HAP-1 (cell line): Measurements from ENCODE around the gene LOXHD1.
A peak's percentile ranks its signal among the peaks of the same experiment; 100 is the strongest.

Experiments
- DNase-seq, 2 experiments: peaks; one replicate each; pipeline ENCODE4 v3.0.0-alpha.2; 2016 to 2020; ENCODE audit warnings: low spot score in 2 of 2
- H3K27me3 ChIP-seq: fragments of 250-450 bp; sonication (Bioruptor Pico); 2 replicates; pipeline ENCODE4 v1.5.1; 2020; ENCODE audit warnings: low read depth, mild to moderate bottlenecking, moderate library complexity
- H3K36me3 ChIP-seq: fragments of 250-450 bp; sonication (Bioruptor Pico); replicated peaks from 2 replicates; pipeline ENCODE4 v1.5.1; 2020; ENCODE audit warnings: mild to moderate bottlenecking
- H3K4me1 ChIP-seq: fragments of 250-450 bp; sonication (Bioruptor Pico); 2 replicates; pipeline ENCODE4 v1.5.1; 2020; ENCODE audit warnings: mild to moderate bottlenecking
- H3K4me3 ChIP-seq: fragments of 250-450 bp; sonication (Bioruptor Pico); 2 replicates; pipeline ENCODE4 v1.5.1; 2020; ENCODE audit warnings: mild to moderate bottlenecking, moderate library complexity
- H3K9me3 ChIP-seq: fragments of 250-450 bp; sonication (Bioruptor Pico); 2 replicates; pipeline ENCODE4 v1.5.1; 2020; ENCODE audit warnings: mild to moderate bottlenecking, moderate library complexity
- in situ Hi-C: fragments of 300-500 bp; cut with MboI; formaldehyde crosslinking; loops from 3 replicates; pipeline ENCODE4 v1.14.3; 2020; ENCODE audit warnings: low sequenced_read_pairs, inconsistent platforms, mixed read lengths

LOXHD1 gene

GRCh38 chr18:46516555-46516954, 140.5 kb downstream of the LOXHD1 start:
- Histone ChIP-seq H3K9me3 (no peaks in the 10 kb centered on the region), H3K4me3 (no peak overlapping the region), H3K4me1 (no peaks in the 10 kb centered on the region), H3K27me3 (no peaks in the 10 kb centered on the region), H3K36me3 (no peaks in the 10 kb centered on the region)
- in situ Hi-C loops = no loop called here
- no peak for DNase-seq

- H3K27me3 ChIP-seq = no peaks in the 10 kb centered on the region
- H3K4me3 ChIP-seq = no peak overlapping the region
- in situ Hi-C loops = no loop called here
- no peaks in the 10 kb centered on the region for H3K36me3 ChIP-seq
- DNase-seq = no peak
- no peaks in the 10 kb centered on the region for H3K4me1 ChIP-seq
- no peaks in the 10 kb centered on the region for H3K9me3 ChIP-seq
These were observed 146.6 kb downstream of the LOXHD1 start for GRCh38 chr18:46510386-46510785.

- Histone ChIP-seq H3K4me3 (no peak overlapping the region), H3K36me3 (no peaks in the 10 kb centered on the region), H3K9me3 (no peaks in the 10 kb centered on the region), H3K4me1 (no peaks in the 10 kb centered on the region), H3K27me3 (no peaks in the 10 kb centered on the region)
- in situ Hi-C loops = no loop called here
- no peak for DNase-seq
These were observed 147.5 kb downstream of the LOXHD1 start for GRCh38 chr18:46509530-46509929.

GRCh38 chr18:46506974-46507586, 149.9 kb downstream of the LOXHD1 start:
- Histone ChIP-seq H3K4me3 (no peak overlapping the region), H3K36me3 (no peaks in the 10 kb centered on the region), H3K4me1 (no peaks in the 10 kb centered on the region), H3K27me3 (no peaks in the 10 kb centered on the region), H3K9me3 (no peaks in the 10 kb centered on the region)
- DNase-seq = no peak
- in situ Hi-C loops = no loop called here

- Histone ChIP-seq H3K27me3 (no peaks in the 10 kb centered on the region), H3K36me3 (no peaks in the 10 kb centered on the region), H3K4me3 (no peak overlapping the region), H3K4me1 (no peaks in the 10 kb centered on the region), H3K9me3 (no peaks in the 10 kb centered on the region)
- peak in 1 of 2 experiments; percentile 55 for DNase-seq
- in situ Hi-C loops = no loop called here
These were observed 154.6 kb downstream of the LOXHD1 start for GRCh38 chr18:46502444-46502843.

- peak; percentile 3 to 76 for DNase-seq
- in situ Hi-C loops = no loop called here
- H3K36me3 ChIP-seq = no peaks in the 10 kb centered on the region
- H3K9me3 ChIP-seq = no peaks in the 10 kb centered on the region
- H3K27me3 ChIP-seq = no peaks in the 10 kb centered on the region
- no peaks in the 10 kb centered on the region for H3K4me1 ChIP-seq
- no peak overlapping the region for H3K4me3 ChIP-seq
These were observed 159.9 kb downstream of the LOXHD1 start for GRCh38 chr18:46497129-46497528.

- Histone ChIP-seq H3K36me3 (no peaks in the 10 kb centered on the region), H3K4me3 (no peak overlapping the region), H3K4me1 (no peaks in the 10 kb centered on the region), H3K9me3 (no peaks in the 10 kb centered on the region), H3K27me3 (no peaks in the 10 kb centered on the region)
- no peak for DNase-seq
- in situ Hi-C loops = loop anchor here (10.0 kb wide), 2 partner anchors 204 to 344 kb away; no protein-coding TSS in a partner anchor
These were observed 168.4 kb downstream of the LOXHD1 start for GRCh38 chr18:46488471-46489213.

- no peak overlapping the region for H3K4me3 ChIP-seq
- DNase-seq = no peak
- no peaks in the 10 kb centered on the region; the same call in 1 of the 2 replicates for H3K27me3 ChIP-seq
- in situ Hi-C loops = loop anchor here (10.0 kb wide), 2 partner anchors 201 to 341 kb away; no protein-coding TSS in a partner anchor
- H3K9me3 ChIP-seq = no peaks in the 10 kb centered on the region
- H3K4me1 ChIP-seq = no peaks in the 10 kb centered on the region
- H3K36me3 ChIP-seq = no peaks in the 10 kb centered on the region
These were observed 171.3 kb downstream of the LOXHD1 start for GRCh38 chr18:46485675-46486194.

- H3K36me3 ChIP-seq = no peaks in the 10 kb centered on the region
- in situ Hi-C loops = loop anchor here (10.0 kb wide), 2 partner anchors 200 to 340 kb away; no protein-coding TSS in a partner anchor
- no peaks in the 10 kb centered on the region; the same call in 1 of the 2 replicates for H3K27me3 ChIP-seq
- no peaks in the 10 kb centered on the region for H3K4me1 ChIP-seq
- no peak for DNase-seq
- H3K4me3 ChIP-seq = no peak overlapping the region
- no peaks in the 10 kb centered on the region for H3K9me3 ChIP-seq
These were observed 172.0 kb downstream of the LOXHD1 start for GRCh38 chr18:46484971-46485370.

GRCh38 chr18:46482831-46483230, 174.2 kb downstream of the LOXHD1 start:
- no peak for DNase-seq
- H3K9me3 ChIP-seq = no peaks in the 10 kb centered on the region
- H3K27me3 ChIP-seq = no peaks in the 10 kb centered on the region; the same call in 1 of the 2 replicates
- no peaks in the 10 kb centered on the region for H3K4me1 ChIP-seq
- no peaks in the 10 kb centered on the region for H3K36me3 ChIP-seq
- in situ Hi-C loops = loop anchor here (10.0 kb wide), 2 partner anchors 198 to 338 kb away; no protein-coding TSS in a partner anchor
- no peak overlapping the region for H3K4me3 ChIP-seq

GRCh38 chr18:46481847-46482245, 175.2 kb downstream of the LOXHD1 start:
- DNase-seq = no peak
- no peak overlapping the region for H3K4me3 ChIP-seq
- H3K36me3 ChIP-seq = no peaks in the 10 kb centered on the region
- H3K4me1 ChIP-seq = no peaks in the 10 kb centered on the region
- H3K27me3 ChIP-seq = no peaks in the 10 kb centered on the region; the same call in 1 of the 2 replicates
- in situ Hi-C loops = loop anchor here (10.0 kb wide), 2 partner anchors 197 to 337 kb away; no protein-coding TSS in a partner anchor
- H3K9me3 ChIP-seq = no peaks in the 10 kb centered on the region

GRCh38 chr18:46481048-46481846, 175.8 kb downstream of the LOXHD1 start:
- in situ Hi-C loops = loop anchor here (10.0 kb wide), 2 partner anchors 196 to 336 kb away; no protein-coding TSS in a partner anchor
- H3K4me3 ChIP-seq = no peak overlapping the region
- no peaks in the 10 kb centered on the region for H3K36me3 ChIP-seq
- no peaks in the 10 kb centered on the region for H3K9me3 ChIP-seq
- H3K4me1 ChIP-seq = no peaks in the 10 kb centered on the region
- peaks cover 1% of the 10 kb centered on the region; the same call in 1 of the 2 replicates for H3K27me3 ChIP-seq
- DNase-seq = peak; percentile 46 to 75

- no peak for DNase-seq
- Histone ChIP-seq H3K9me3 (no peaks in the 10 kb centered on the region), H3K4me3 (no peak overlapping the region), H3K36me3 (no peaks in the 10 kb centered on the region), H3K27me3 (peaks cover 6% of the 10 kb centered on the region; the same call in 1 of the 2 replicates), H3K4me1 (no peaks in the 10 kb centered on the region)
- in situ Hi-C loops = loop anchor here (10.0 kb wide), 2 partner anchors 195 to 335 kb away; no protein-coding TSS in a partner anchor
These were observed 176.8 kb downstream of the LOXHD1 start for GRCh38 chr18:46480226-46480625.
